Tibial artery (tissue), 4 donors: ENCODE measurements around the gene PRDM16.
A peak's percentile ranks its signal among the peaks of the same experiment; 100 is the strongest.

Experiments used
- DNase-seq, 2 donors: peaks; one replicate each; pipeline ENCODE4 v3.0.0-alpha.2; 2019
- H3K27ac ChIP-seq, 2 donors: fragments of 200-600 bp; sonication (generic) in 1 of 2; 1 replicate in 1 of 2; 2 replicates in 1 of 2; pipeline ENCODE4 v1.5.1; 2018 to 2019; ENCODE audit warnings: mild to moderate bottlenecking in 1 of 2
- H3K27me3 ChIP-seq, 2 donors: fragments of 200-600 bp; sonication (generic) in 1 of 2; one replicate each; pipeline versions ENCODE4 v1.5.1 to v1.6.0; 2016 to 2019
- H3K36me3 ChIP-seq, 3 donors: fragments of 200-600 bp; sonication (generic) in 2 of 3; one replicate each; pipeline ENCODE4 v1.5.1; 2016 to 2019; ENCODE audit warnings: mild to moderate bottlenecking in 2 of 3
- H3K4me1 ChIP-seq, 4 donors: fragments of 200-600 bp; sonication (generic) in 2 of 4; 1 replicate in 3 of 4; 2 replicates in 1 of 4; pipeline ENCODE4 v1.5.1; 2016 to 2019
- H3K4me3 ChIP-seq, 2 donors: fragments of 200-600 bp; sonication (generic) in 1 of 2; 1 replicate in 1 of 2; 2 replicates in 1 of 2; pipeline ENCODE4 v1.5.1; 2018 to 2019; ENCODE audit warnings: mild to moderate bottlenecking in 2 of 2
- H3K9me3 ChIP-seq, 3 donors: fragments of 200-600 bp; sonication (generic) in 1 of 3; one replicate each; pipeline ENCODE4 v1.5.1; 2016 to 2019
- CTCF ChIP-seq, 2 experiments: fragments of 200-600 bp in 1 of 2; fragments of 450-650 bp in 1 of 2; IDR thresholded peaks; one replicate each; pipeline ENCODE4 v1.5.1; 2017 to 2019; ENCODE audit warnings: antibody characterized with exemption in 2 of 2, mild to moderate bottlenecking in 1 of 2, moderate library complexity in 1 of 2
- intact Hi-C: fragments of 100-400 bp; cut with DNase I; formaldehyde crosslinking; loops from one replicate; pipeline ENCODE4 v1.15.0; 2023; ENCODE audit warnings: low total_unique reads

PRDM16 gene

GRCh38 chr1:3379934-3380333 is 310.9 kb downstream of the PRDM16 start:
- Histone ChIP-seq H3K9me3 (no peaks in the 10 kb centered on the region), H3K4me3 (no peak overlapping the region), H3K27ac (peak overlapping the region; percentile 23 to 33), H3K4me1 (peaks cover 0 to 55% (median 27%) of the 10 kb centered on the region in 4 donors), H3K36me3 (no peaks in the 10 kb centered on the region), H3K27me3 (no peaks in the 10 kb centered on the region)
- no peak for DNase-seq
- intact Hi-C loops, result no loop called here
- TF ChIP-seq CTCF (IDR thresholded peaks at IDR 0.05), result no peak

GRCh38 chr1:3380469-3380868 is 311.5 kb downstream of the PRDM16 start:
- Histone ChIP-seq H3K4me3 (no peak overlapping the region), H3K27ac (peak overlapping the region; percentile 23 to 33), H3K27me3 (no peaks in the 10 kb centered on the region), H3K36me3 (peaks cover 0 to 1% (median 0%) of the 10 kb centered on the region in 3 donors), H3K4me1 (peaks cover 0 to 55% (median 25%) of the 10 kb centered on the region in 4 donors), H3K9me3 (no peaks in the 10 kb centered on the region)
- TF ChIP-seq CTCF (IDR thresholded peaks at IDR 0.05), result no peak
- intact Hi-C loops, result no loop called here
- DNase-seq, result no peak

GRCh38 chr1:3381901-3382300 is 312.9 kb downstream of the PRDM16 start:
- no peak for DNase-seq
- intact Hi-C loops, result no loop called here
- Histone ChIP-seq H3K4me3 (no peak overlapping the region), H3K27me3 (no peaks in the 10 kb centered on the region), H3K36me3 (peaks cover 0 to 10% (median 0%) of the 10 kb centered on the region in 3 donors), H3K9me3 (no peaks in the 10 kb centered on the region), H3K4me1 (peaks cover 0 to 58% (median 25%) of the 10 kb centered on the region in 4 donors), H3K27ac (peak overlapping the region in 1 of 2 donors; percentile 3)
- TF ChIP-seq CTCF (IDR thresholded peaks at IDR 0.05), result no peak

GRCh38 chr1:3382326-3383057 is 313.5 kb downstream of the PRDM16 start:
- no peaks in the 10 kb centered on the region for H3K27me3 ChIP-seq
- H3K36me3 ChIP-seq, result peaks cover 0 to 10% (median 0%) of the 10 kb centered on the region in 3 donors
- peaks cover 0 to 57% (median 25%) of the 10 kb centered on the region in 4 donors for H3K4me1 ChIP-seq
- peak overlapping the region in 1 of 2 donors; percentile 3 for H3K27ac ChIP-seq
- DNase-seq, result no peak
- H3K4me3 ChIP-seq, result no peak overlapping the region
- no peak for TF ChIP-seq CTCF (IDR thresholded peaks at IDR 0.05)
- H3K9me3 ChIP-seq, result no peaks in the 10 kb centered on the region
- intact Hi-C loops, result no loop called here

DNA sequence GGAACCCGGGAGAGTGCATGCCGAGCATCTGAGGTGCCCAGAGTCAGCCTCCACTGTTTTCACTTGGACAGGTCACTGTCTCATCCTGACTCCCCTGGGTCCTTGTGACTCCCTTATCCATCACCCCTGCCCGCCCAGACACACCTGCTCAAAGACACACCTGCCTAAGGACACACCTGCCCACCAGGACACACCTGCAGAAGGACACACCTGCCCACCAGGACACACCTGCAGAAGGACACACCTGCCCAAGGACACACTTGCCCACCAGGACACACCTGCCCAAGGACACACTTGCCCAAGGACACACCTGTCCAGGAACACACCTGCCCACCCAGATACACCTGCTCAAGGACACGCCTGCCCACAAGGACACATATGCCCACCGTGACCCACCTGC is 314.7 kb downstream of the PRDM16 start:
- H3K36me3 ChIP-seq, result peaks cover 0 to 10% (median 0%) of the 10 kb centered on the region in 3 donors
- H3K9me3 ChIP-seq, result no peaks in the 10 kb centered on the region
- no peak for DNase-seq
- peaks cover 0 to 56% (median 28%) of the 10 kb centered on the region in 4 donors for H3K4me1 ChIP-seq
- no peak for TF ChIP-seq CTCF (IDR thresholded peaks at IDR 0.05)
- no peak overlapping the region for H3K27ac ChIP-seq
- intact Hi-C loops, result no loop called here
- no peaks in the 10 kb centered on the region for H3K27me3 ChIP-seq
- no peak overlapping the region for H3K4me3 ChIP-seq
